NCI-H2171 (cell line): ENCODE data around the gene CETP.
"Not testable (repeated sequence)": the region's sequence is repeated elsewhere in the genome, so short reads cannot be mapped to it uniquely, and the experiment has no call there.

Source experiments
- DNase-seq: peaks from one replicate; lab custom pipeline; 2025; lab: John Stamatoyannopoulos, UW

CETP gene

DNA sequence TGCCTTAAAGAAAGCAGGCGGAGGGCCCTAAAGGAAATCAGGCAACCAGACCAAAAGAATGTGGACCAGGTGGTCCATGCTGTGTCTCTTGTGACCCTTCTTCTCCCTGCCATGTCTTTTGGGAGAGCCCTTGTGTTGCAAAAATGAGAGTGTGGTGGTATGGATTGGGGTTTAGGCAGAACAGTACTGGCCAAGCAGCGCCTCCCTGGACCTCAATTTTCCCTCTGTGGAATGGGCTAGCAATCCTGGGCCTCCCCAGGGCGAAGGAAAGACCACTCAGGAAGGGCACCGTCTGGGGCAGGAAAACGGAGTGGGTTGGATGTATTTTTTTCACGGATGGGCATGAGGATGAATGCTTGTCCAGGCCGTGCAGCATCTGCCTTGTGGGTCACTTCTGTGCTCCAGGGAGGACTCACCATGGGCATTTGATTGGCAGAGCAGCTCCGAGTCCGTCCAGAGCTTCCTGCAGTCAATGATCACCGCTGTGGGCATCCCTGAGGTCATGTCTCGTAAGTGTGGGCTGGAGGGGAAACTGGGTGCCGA lies 20.1 kb downstream of the CETP start:
- DNase-seq = no peak

DNA sequence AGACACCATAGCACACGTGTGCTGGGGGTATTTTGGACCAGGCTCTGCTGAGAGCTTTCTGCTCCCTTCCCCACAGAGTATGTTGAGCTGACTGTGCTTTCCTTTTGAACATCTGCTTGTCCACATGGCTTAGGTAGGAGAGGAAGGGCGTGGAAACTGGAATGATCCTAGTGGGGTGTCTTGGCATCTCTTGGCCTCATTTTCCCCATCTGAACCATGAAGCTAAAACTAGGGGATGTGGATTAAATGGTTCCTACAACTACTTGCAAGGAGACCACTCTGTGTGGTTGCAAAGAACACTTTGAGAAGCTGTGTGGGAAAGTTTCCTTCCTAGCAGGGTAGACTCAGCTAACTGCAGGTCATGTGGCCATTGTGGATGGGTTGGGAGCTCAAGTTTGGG lies 20.9 kb downstream of the CETP start:
- DNase-seq = no peak

GRCh38 chr16:56983211-56983751 lies 21.5 kb downstream of the CETP start:
- no peak for DNase-seq

DNA sequence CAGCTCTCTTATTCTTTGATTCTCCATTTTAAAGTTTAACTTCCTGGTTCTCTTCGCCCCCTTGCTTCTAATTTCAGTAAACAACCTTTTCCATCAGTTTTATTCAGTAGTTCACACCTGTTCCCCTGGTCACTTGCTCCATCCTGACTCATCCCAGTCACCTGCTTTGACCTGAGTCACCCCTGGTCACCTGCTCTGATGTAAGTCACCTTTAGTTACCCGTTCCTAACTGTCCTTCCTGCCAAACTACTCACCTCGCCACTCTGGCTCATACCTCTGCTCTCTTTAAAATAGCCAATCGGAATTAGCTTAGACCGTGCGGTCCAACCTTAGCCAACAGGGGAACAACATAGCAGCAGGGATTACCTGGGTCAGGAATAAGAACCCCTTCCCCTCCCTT lies 22.9 kb downstream of the CETP start:
- no peak for DNase-seq

DNA sequence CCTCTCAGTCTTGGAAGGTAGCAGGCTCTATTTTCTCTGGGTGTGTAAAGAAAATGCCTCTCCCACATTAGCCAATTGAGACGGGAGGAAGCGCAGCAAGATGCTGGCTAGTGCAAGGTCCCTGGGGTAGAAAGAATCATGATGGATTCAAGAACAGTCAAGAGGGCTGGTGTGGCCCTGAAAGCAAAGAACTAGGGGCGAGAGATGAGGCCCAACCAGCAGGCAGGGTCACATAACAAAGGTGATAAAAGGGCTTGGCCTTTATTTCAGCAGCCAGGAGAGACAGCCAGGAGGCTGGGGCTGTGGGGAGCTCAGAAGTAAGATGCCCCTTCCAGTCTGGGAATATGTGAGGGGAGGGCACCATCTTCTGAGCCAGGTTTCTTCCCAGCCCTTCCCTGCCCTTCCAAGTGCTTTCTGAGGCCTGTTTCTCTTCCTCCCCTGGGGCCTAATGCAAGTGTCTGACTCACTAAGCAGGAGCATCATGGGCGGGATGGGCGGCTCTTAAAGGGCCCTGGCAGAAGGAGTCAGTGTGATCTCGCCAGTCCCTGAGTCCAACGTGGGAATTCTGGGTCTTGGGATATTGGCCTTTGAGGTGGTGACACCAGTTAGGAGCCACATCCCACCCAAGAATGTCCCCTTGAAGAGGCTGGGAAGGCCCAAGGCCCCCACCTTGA lies 23.7 kb downstream of the CETP start:
- peak; percentile 48 for DNase-seq

GRCh38 chr16:56985962-56986360 lies 24.2 kb downstream of the CETP start:
- DNase-seq = no peak

- DNase-seq = no peak
Observed at GRCh38 chr16:56986361-56986760, 24.6 kb downstream of the CETP start.

DNA sequence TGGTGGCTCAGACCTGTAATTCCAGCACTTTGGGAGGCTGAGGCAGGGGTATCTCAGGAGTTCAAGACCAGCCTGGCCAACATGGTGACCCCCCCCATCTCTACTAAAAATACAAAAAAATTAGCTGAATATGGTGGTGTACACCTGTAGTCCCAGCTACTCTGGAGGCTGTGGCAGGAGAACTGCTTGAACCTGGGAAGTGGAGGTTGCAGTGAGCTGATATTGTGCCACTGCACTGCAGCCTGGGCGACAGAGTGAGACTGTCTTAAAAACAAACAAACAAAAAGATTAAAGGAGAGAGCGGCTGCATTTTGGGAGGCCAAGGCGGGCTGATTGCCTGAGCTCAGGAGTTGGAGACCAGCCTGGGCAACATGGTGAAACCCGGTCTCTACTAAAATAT lies 25.2 kb downstream of the CETP start:
- DNase-seq = not testable (repeated sequence)

GRCh38 chr16:56987692-56988091 lies 25.9 kb downstream of the CETP start:
- no peak for DNase-seq

GRCh38 chr16:56988161-56988947 lies 26.6 kb downstream of the CETP start:
- no peak for DNase-seq

DNA sequence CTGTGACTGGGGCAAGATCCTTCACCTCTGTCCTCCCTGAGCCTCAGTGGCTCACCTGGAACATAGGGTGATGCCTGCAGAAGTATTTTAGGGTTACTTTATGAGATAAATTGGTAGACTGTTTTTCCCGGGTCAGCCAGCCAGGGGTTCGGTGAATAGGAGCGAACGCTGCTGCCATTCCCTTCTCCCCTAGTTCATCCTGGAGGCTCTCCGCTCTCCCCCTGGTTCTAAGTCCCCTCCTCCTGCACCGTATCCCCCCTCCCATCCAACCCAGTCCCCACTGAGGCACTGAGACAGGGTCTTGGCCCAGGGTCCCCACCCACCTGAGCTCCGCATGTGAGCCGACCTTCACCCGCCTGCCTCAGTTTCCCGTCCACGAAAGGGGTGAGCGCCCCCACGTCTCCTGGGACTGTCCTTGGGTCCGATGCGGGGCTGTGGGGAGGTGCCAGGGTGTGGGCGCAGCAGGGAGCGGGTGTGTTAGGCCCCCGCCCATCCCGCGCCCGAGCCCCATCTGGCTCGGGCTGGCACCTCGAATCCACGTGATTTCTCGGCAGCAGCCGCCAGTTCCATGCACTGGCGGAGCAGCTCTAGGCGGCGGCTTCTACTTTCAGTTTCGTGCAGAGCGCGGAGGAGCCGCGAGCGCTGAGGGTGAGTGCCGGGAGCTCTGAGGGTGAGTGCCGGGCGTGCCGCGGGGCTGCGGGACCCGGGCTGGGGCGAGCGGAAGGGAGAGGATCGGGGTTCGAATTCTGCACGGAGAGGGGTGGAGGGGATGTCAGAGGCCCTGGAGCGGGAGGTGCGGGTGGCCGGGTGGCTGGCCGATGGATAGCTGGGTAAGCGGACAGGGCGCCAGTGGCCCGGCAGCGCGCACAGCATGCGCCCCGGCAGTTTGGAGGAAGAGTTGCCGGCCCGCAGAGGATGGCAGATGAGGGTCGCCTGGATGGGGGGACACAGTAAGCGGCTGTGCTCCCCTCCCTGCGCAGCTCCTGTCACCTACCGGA lies 27.5 kb downstream of the CETP start, which contains the start of gene NLRC5:
Gene NLRC5, plus strand, starts transcription at position 610 of the 998 bp plus-strand sequence. CDS start 31,156 bp downstream, outside the sequence.
- peak; percentile 86 for DNase-seq

- DNase-seq = no peak
Observed at GRCh38 chr16:56989988-56990387, 28.2 kb downstream of the CETP start.

DNA sequence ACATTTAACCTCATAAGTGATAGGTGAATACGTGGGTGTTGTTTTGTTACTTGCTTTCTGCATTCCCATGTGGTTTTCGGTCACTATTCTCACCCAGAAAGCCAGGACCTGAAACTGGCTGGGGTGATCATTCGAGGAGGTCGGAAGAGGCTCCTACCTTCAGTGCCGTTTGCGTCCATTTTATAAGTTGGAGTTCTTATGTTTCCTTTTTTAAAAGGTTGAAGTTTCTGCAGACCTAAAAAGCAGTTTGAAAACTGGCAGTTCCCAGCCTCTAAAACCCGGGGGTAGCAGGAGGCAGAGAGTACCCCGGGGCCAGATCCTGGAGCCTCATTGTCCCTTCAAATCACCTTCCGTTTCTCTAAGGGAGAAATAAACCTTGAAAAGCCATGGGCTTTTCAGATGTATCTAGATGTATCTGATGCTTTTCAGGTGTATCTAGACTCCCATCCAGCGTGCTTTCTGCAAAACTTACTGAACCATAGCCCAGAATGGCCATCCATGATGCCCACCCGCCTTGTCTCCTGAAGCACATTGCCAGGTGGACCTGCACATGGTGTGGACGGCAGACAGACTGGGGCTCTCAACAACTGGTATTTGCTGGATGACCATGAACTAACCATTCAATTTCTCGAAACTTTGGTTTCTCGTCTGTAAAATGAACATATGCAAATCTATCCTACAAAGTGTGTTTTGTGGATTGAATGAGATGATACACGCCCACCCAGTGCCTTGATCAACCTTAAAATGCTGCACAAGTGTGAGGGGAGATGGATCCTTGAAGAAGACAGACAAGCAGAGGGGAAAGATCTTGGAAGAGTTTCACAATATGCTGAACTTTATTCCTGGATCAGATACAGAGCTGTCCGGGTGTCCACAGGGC lies 28.9 kb downstream of the CETP start:
- no peak for DNase-seq

- DNase-seq = not testable (repeated sequence)
Observed at GRCh38 chr16:56992431-56992830, 30.7 kb downstream of the CETP start.

- no peak for DNase-seq
Observed at GRCh38 chr16:56993204-56993603, 31.5 kb downstream of the CETP start.

- no peak for DNase-seq
Observed at GRCh38 chr16:56994311-56994710, 32.6 kb downstream of the CETP start.

GRCh38 chr16:56995136-56995805 lies 33.5 kb downstream of the CETP start:
- DNase-seq = no peak

DNA sequence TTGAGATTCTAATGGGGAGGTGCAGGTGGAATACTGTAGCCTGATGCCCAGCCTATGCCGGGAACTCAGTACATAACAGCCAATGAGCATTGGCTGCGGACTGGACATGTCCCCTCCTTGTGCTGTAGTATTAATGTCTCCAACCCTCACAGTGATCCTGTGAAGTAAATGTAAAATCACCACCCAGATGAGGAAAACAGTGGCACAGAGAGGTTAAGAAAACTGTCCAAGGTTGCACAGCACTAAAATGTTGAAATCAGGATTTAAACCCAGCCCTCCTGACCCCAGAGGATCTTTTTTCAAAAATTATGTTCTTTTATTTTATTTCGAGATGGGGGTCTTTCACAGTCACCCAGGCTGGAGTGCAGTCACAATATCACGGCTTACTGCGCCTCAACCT lies 35.5 kb downstream of the CETP start:
- DNase-seq = no peak

DNA sequence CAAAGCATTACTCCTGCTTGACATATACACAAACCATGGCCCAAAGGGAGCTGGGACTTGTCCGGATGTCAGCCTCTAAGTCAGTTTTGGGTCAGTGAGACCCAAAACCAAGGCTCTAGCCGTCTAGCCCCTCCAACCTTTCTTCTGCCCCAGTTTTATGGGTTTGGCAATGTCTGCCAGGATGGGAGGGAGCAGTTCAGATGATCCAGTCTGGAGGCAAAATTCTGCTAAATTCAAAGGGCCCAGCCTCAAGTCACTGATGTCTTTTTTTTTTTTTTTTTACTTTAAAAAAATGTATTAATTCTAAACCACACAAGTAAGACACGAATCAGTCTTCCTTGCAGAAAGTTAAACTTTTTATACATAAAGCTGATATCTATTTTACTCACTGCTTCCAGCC lies 36.2 kb downstream of the CETP start:
- no peak for DNase-seq

DNA sequence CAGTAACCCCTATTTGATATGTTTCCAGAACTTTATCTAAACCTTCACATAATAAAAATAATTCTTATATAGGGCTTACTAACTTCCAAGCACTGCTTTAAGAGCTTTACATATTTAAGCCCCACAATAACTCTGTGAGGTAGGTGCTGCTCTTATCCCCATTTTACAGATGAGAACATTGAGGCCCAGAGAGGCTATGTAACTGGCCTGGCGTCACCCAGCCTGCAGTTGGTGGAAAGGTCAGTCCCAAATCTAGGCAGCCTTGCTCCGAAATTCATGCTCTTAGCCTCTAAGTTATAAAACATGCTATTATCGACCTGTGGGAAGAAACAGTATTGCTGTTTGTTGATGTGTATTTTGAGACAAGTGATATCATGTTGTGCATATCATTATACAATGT lies 36.6 kb downstream of the CETP start:
- DNase-seq = no peak
